CD4-positive, alpha-beta T cell (primary cell): ENCODE data around the gene PIK3AP1. TPM values are rescaled to one million over a fixed set of nuclear protein-coding genes. Genes with fewer than 3 reads are reported as not detected.

ENCODE experiments used
- ATAC-seq: fragments of 200-7000 bp; cut with Tn5 transposase; one replicate; pipeline ENCODE4 v1.10.0; 2022; ENCODE audit warnings: mild to moderate bottlenecking; ENCODE audit not compliant: poor library complexity
- CTCF ChIA-PET: fragments of 350-600 bp; sonication (Branson Sonifier 250); formaldehyde crosslinking; loops from one replicate; lab custom pipeline; 2021; ENCODE audit warnings: antibody characterized with exemption, inconsistent platforms; lab: Charles Lee
- POLR2A ChIA-PET: fragments of 350-600 bp; sonication (Branson Sonifier 250); formaldehyde crosslinking; loops from one replicate; lab custom pipeline; 2021; ENCODE audit warnings: antibody characterized with exemption, inconsistent platforms; lab: Charles Lee
- DNase-seq, 14 experiments: peaks; one replicate each; pipeline ENCODE4 v3.0.0-alpha.2; 2013 to 2020; ENCODE audit warnings: mixed read lengths in 2 of 14
- H3K27ac ChIP-seq, 2 donors: one replicate each; pipeline versions ENCODE4 v1.5.1 to v1.7.0; 2013; ENCODE audit warnings: low read length in 2 of 2, low read depth in 1 of 2, mild to moderate bottlenecking in 1 of 2
- H3K27me3 ChIP-seq, 2 experiments: 1 replicate in 1 of 2; 2 replicates in 1 of 2; pipeline versions ENCODE4 v1.6.1 to v1.7.0; 2013; ENCODE audit warnings: low read length in 2 of 2, control low read depth in 1 of 2, mild to moderate bottlenecking in 1 of 2, moderate library complexity in 1 of 2; ENCODE audit not compliant: insufficient read depth in 2 of 2, control insufficient read depth in 1 of 2
- H3K36me3 ChIP-seq: one replicate; pipeline ENCODE4 v1.6.1; 2013; ENCODE audit warnings: low read length, control low read depth; ENCODE audit not compliant: insufficient read depth
- H3K4me1 ChIP-seq: one replicate; pipeline ENCODE4 v1.6.1; 2013; ENCODE audit warnings: low read length, control low read depth; ENCODE audit not compliant: insufficient read depth
- H3K4me3 ChIP-seq: one replicate; pipeline ENCODE4 v1.5.1; 2013; ENCODE audit warnings: mild to moderate bottlenecking, low read length, moderate library complexity
- H3K9me3 ChIP-seq, 2 experiments: 1 replicate in 1 of 2; 2 replicates in 1 of 2; pipeline versions ENCODE4 v1.6.1 to v1.7.0; 2013; ENCODE audit warnings: low read length in 2 of 2, mild to moderate bottlenecking in 2 of 2, control low read depth in 1 of 2, moderate library complexity in 1 of 2; ENCODE audit not compliant: control insufficient read depth in 1 of 2, insufficient read depth in 1 of 2
- H3K27ac Mint-ChIP-seq: one replicate; pipeline ENCODE4 v1.8.0; 2020; ENCODE audit warnings: mixed read lengths
- H3K27me3 Mint-ChIP-seq: one replicate; pipeline ENCODE4 v1.8.0; 2021; ENCODE audit warnings: mixed read lengths
- H3K36me3 Mint-ChIP-seq: one replicate; pipeline ENCODE4 v1.8.0; 2021; ENCODE audit warnings: low read depth, mixed read lengths
- H3K4me1 Mint-ChIP-seq: one replicate; pipeline ENCODE4 v1.8.0; 2021; ENCODE audit warnings: low read depth, mixed read lengths
- H3K4me3 Mint-ChIP-seq: one replicate; pipeline ENCODE4 v1.8.0; 2020; ENCODE audit warnings: mild to moderate bottlenecking, mixed read lengths
- H3K9me3 Mint-ChIP-seq: one replicate; pipeline ENCODE4 v1.8.0; 2020; ENCODE audit warnings: mixed read lengths
- CTCF ChIP-seq: fragments of 200-600 bp; IDR thresholded peaks from one replicate; pipeline ENCODE4 v1.8.0; 2022; ENCODE audit warnings: antibody characterized with exemption, mild to moderate bottlenecking
- intact Hi-C, 2 experiments: fragments of 100-400 bp; cut with DNase I in 1 of 2; cut with micrococcal nuclease in 1 of 2; formaldehyde crosslinking; loops; one replicate each; pipeline versions ENCODE4 v1.15.1 to v1.9.0; 2023 to 2025; cut with DNase I, micrococcal nuclease
- total RNA-seq, 174 experiments: library from RNA in 2 of 174; stranded (reverse) in 2 of 174; gene quantifications; one replicate each; pipeline ENCODE4 v1.2.3 and lab custom pipeline; 2021 to 2026

PIK3AP1 gene
- total RNA-seq, 2 experiments from 2014 or later, result 0.58 to 0.59 TPM

- Histone ChIP-seq H3K9me3 (no peaks in the 10 kb centered on the region), H3K36me3 (no peaks in the 10 kb centered on the region), H3K4me3 (no peak overlapping the region), H3K4me1 (peaks cover 14% of the 10 kb centered on the region), H3K27ac (no peak overlapping the region), H3K27me3 (no peaks in the 10 kb centered on the region)
- DNase-seq (peak in 2 of 14 experiments; percentile 47 to 62), ATAC-seq (no peak)
- intact Hi-C loops, result loop anchor here in 1 of 2 experiments (10.0 kb wide), 1 partner anchor 380 kb away; no protein-coding TSS in a partner anchor
- peaks cover 3% of the 10 kb centered on the region for H3K4me1 Mint-ChIP-seq
- no peaks in the 10 kb centered on the region for H3K27me3 Mint-ChIP-seq
- ChIA-PET CTCF (no interaction called here), POLR2A (no interaction called here)
- no peak overlapping the region for H3K4me3 Mint-ChIP-seq
- no peak for TF ChIP-seq CTCF
- no peak overlapping the region for H3K27ac Mint-ChIP-seq
- H3K36me3 Mint-ChIP-seq, result no peaks in the 10 kb centered on the region
- no peaks in the 10 kb centered on the region for H3K9me3 Mint-ChIP-seq
Measured at GRCh38 chr10:96645191-96645721, 75.1 kb downstream of the PIK3AP1 start.

GRCh38 chr10:96643920-96644319 is 76.4 kb downstream of the PIK3AP1 start:
- no peaks in the 10 kb centered on the region for H3K9me3 Mint-ChIP-seq
- no peak for TF ChIP-seq CTCF
- no peak overlapping the region for H3K27ac Mint-ChIP-seq
- H3K27me3 Mint-ChIP-seq, result no peaks in the 10 kb centered on the region
- ATAC-seq (no peak), DNase-seq (no peak)
- ChIA-PET POLR2A (no interaction called here), CTCF (interaction anchor here (0.6 kb wide), 1 partner anchor 247 kb away, joined by 6 read pairs; no protein-coding TSS in a partner anchor)
- H3K4me1 Mint-ChIP-seq, result no peaks in the 10 kb centered on the region
- no peak overlapping the region for H3K27ac ChIP-seq
- H3K4me3 Mint-ChIP-seq, result no peak overlapping the region
- H3K27me3 ChIP-seq, result no peaks in the 10 kb centered on the region
- no peaks in the 10 kb centered on the region for H3K9me3 ChIP-seq
- H3K36me3 ChIP-seq, result no peaks in the 10 kb centered on the region
- no peak overlapping the region for H3K4me3 ChIP-seq
- intact Hi-C loops, result loop anchor here (5.0 to 10.0 kb wide), 3 partner anchors 247 to 383 kb away; no protein-coding TSS in a partner anchor
- H3K36me3 Mint-ChIP-seq, result no peaks in the 10 kb centered on the region
- peaks cover 14% of the 10 kb centered on the region for H3K4me1 ChIP-seq

- Mint-ChIP-seq H3K4me3 (no peak overlapping the region), H3K27ac (no peak overlapping the region), H3K36me3 (no peaks in the 10 kb centered on the region), H3K4me1 (no peaks in the 10 kb centered on the region), H3K9me3 (no peaks in the 10 kb centered on the region), H3K27me3 (no peaks in the 10 kb centered on the region)
- peaks cover 14% of the 10 kb centered on the region for H3K4me1 ChIP-seq
- H3K4me3 ChIP-seq, result no peak overlapping the region
- ChIA-PET CTCF (no interaction called here), POLR2A (no interaction called here)
- ATAC-seq (no peak), DNase-seq (peak in 9 of 14 experiments; percentile 15 to 63 (median 24))
- H3K27ac ChIP-seq, result no peak overlapping the region
- no peaks in the 10 kb centered on the region for H3K27me3 ChIP-seq
- H3K36me3 ChIP-seq, result no peaks in the 10 kb centered on the region
- intact Hi-C loops, result loop anchor here (5.0 to 10.0 kb wide), 3 partner anchors 246 to 384 kb away; no protein-coding TSS in a partner anchor
- TF ChIP-seq CTCF, result no peak
- no peaks in the 10 kb centered on the region for H3K9me3 ChIP-seq
Measured at GRCh38 chr10:96642973-96643372, 77.3 kb downstream of the PIK3AP1 start.
